Calu3 (cell line): ENCODE results near the gene CELF4. TPM values are rescaled to one million over a fixed set of nuclear protein-coding genes. Genes with fewer than 3 reads are reported as not detected.

ENCODE experiments used
- BruUV-seq: library from RNA; stranded (reverse); fragments of 400-500 nt; replicated peaks from 2 replicates; lab custom pipeline; 2021; lab: Mats Ljungman, UMichigan
- CTCF ChIA-PET: fragments of 300-600 bp; sonication (Branson Sonifier 250); formaldehyde crosslinking; loops from one replicate; lab custom pipeline; 2022; ENCODE audit warnings: antibody characterized with exemption; lab: Charles Lee
- DNase-seq: peaks from one replicate; pipeline ENCODE4 v3.0.0; 2022
- H3K27ac Mint-ChIP-seq: one replicate; pipeline ENCODE4 v1.8.0; 2022; ENCODE audit warnings: mixed read lengths; ENCODE audit not compliant: unreplicated experiment
- H3K27me3 Mint-ChIP-seq: one replicate; pipeline ENCODE4 v1.8.0; 2022; ENCODE audit warnings: mixed read lengths; ENCODE audit not compliant: unreplicated experiment
- H3K36me3 Mint-ChIP-seq: one replicate; pipeline ENCODE4 v1.8.0; 2022; ENCODE audit warnings: mild to moderate bottlenecking, moderate library complexity, mixed read lengths; ENCODE audit not compliant: insufficient read depth, unreplicated experiment
- H3K4me1 Mint-ChIP-seq: one replicate; pipeline ENCODE4 v1.8.0; 2022; ENCODE audit warnings: mild to moderate bottlenecking, low read depth, mixed read lengths; ENCODE audit not compliant: unreplicated experiment
- H3K4me3 Mint-ChIP-seq: one replicate; pipeline ENCODE4 v1.8.0; 2022; ENCODE audit warnings: mild to moderate bottlenecking, low read depth, moderate library complexity, mixed read lengths; ENCODE audit not compliant: unreplicated experiment
- H3K9me3 Mint-ChIP-seq: one replicate; pipeline ENCODE4 v1.8.0; 2022; ENCODE audit warnings: low read depth, mixed read lengths; ENCODE audit not compliant: unreplicated experiment
- CTCF ChIP-seq: fragments of 200-600 bp; IDR thresholded peaks from one replicate; pipeline ENCODE4 v1.8.0; 2022; ENCODE audit warnings: antibody characterized with exemption; ENCODE audit not compliant: unreplicated experiment
- intact Hi-C: fragments of 100-400 bp; cut with micrococcal nuclease; formaldehyde crosslinking; loops from one replicate; pipeline ENCODE4 v1.10.0; 2022; ENCODE audit not compliant: unreplicated experiment
- total RNA-seq: library from RNA; stranded (reverse); gene quantifications from 2 replicates; pipeline ENCODE4 v1.2.3, GENCODE V29; 2022

Gene CELF4
- total RNA-seq, 1 experiment from 2014 or later, result 7.8 TPM

- TF ChIP-seq CTCF, result no peak
- no peaks in the 10 kb centered on the region for H3K9me3 Mint-ChIP-seq
- no peak overlapping the region for H3K27ac Mint-ChIP-seq
- no peak for DNase-seq
- CTCF ChIA-PET, result no interaction called here
- H3K4me1 Mint-ChIP-seq, result no peaks in the 10 kb centered on the region
- no peak overlapping the region for H3K4me3 Mint-ChIP-seq
- BruUV-seq, result no TSS peak
- intact Hi-C loops, result no loop called here
- H3K27me3 Mint-ChIP-seq, result peaks cover 64% of the 10 kb centered on the region
- no peaks in the 10 kb centered on the region for H3K36me3 Mint-ChIP-seq
These were observed 245.3 kb downstream of the CELF4 start for GRCh38 chr18:37320317-37320716.

GRCh38 chr18:37318360-37319355 is 246.9 kb downstream of the CELF4 start:
- Mint-ChIP-seq H3K4me1 (no peaks in the 10 kb centered on the region), H3K9me3 (no peaks in the 10 kb centered on the region), H3K27ac (no peak overlapping the region), H3K4me3 (no peak overlapping the region), H3K27me3 (peaks cover 58% of the 10 kb centered on the region), H3K36me3 (no peaks in the 10 kb centered on the region)
- no peak for TF ChIP-seq CTCF
- CTCF ChIA-PET, result interaction anchor here (0.7 kb wide), 1 partner anchor 79 kb away, joined by 3 read pairs; no protein-coding TSS in a partner anchor
- no peak for DNase-seq
- no TSS peak for BruUV-seq
- intact Hi-C loops, result no loop called here

GRCh38 chr18:37317486-37317885 is 248.1 kb downstream of the CELF4 start:
- intact Hi-C loops, result no loop called here
- Mint-ChIP-seq H3K9me3 (no peaks in the 10 kb centered on the region), H3K4me3 (no peak overlapping the region), H3K27me3 (peaks cover 48% of the 10 kb centered on the region), H3K4me1 (no peaks in the 10 kb centered on the region), H3K36me3 (no peaks in the 10 kb centered on the region), H3K27ac (no peak overlapping the region)
- TF ChIP-seq CTCF, result no peak
- DNase-seq, result no peak
- CTCF ChIA-PET, result no interaction called here
- no TSS peak for BruUV-seq

GRCh38 chr18:37316468-37316867 is 249.1 kb downstream of the CELF4 start:
- H3K9me3 Mint-ChIP-seq, result no peaks in the 10 kb centered on the region
- H3K4me1 Mint-ChIP-seq, result no peaks in the 10 kb centered on the region
- TF ChIP-seq CTCF, result no peak
- peaks cover 40% of the 10 kb centered on the region for H3K27me3 Mint-ChIP-seq
- H3K36me3 Mint-ChIP-seq, result no peaks in the 10 kb centered on the region
- BruUV-seq, result no TSS peak
- H3K4me3 Mint-ChIP-seq, result no peak overlapping the region
- intact Hi-C loops, result no loop called here
- CTCF ChIA-PET, result no interaction called here
- peak overlapping the region; percentile 48 for H3K27ac Mint-ChIP-seq
- DNase-seq, result no peak
